SK-N-SH (cell line): ENCODE results near the gene BEND3. TPM values are rescaled to one million over a fixed set of nuclear protein-coding genes. Genes with fewer than 3 reads are reported as not detected.

Experiments
- CTCF ChIA-PET: fragments of 300-600, 350-600 bp; formaldehyde crosslinking; extraction: SDS; loops from one replicate; lab custom pipeline; 2021; lab: Yijun Ruan, JAX
- POLR2A ChIA-PET: fragments of 350-600 bp; sonication (Branson Sonifier 250); formaldehyde crosslinking; extraction: SDS; loops from one replicate; lab custom pipeline; 2020; ENCODE audit warnings: antibody characterized with exemption, inconsistent platforms; lab: Yijun Ruan, JAX
- DNase-seq: peaks from one replicate; pipeline ENCODE4 v3.0.0; 2012
- H2AFZ ChIP-seq: fragments of 200-600 bp; sonication (generic); 2 replicates; pipeline ENCODE4 v1.8.1; 2016; ENCODE audit warnings: antibody characterized with exemption, mild to moderate bottlenecking, low read depth
- H3F3A ChIP-seq: fragments of 200-600 bp; sonication (generic); replicated peaks from 2 replicates; pipeline ENCODE3; 2016; ENCODE audit warnings: antibody characterized with exemption, mild to moderate bottlenecking; ENCODE audit not compliant: insufficient read depth
- H3K27ac ChIP-seq, 2 experiments: fragments of 200-500 bp in 1 of 2; fragments of 200-600 bp in 1 of 2; sonication (Bioruptor generic) in 1 of 2; sonication (generic), shearing (Covaris generic) in 1 of 2; 2 replicates each; pipeline versions ENCODE4 v1.5.1 to v1.6.1; 2014 to 2016; ENCODE audit warnings: low read depth in 2 of 2, inconsistent platforms in 1 of 2, low read length in 1 of 2, mild to moderate bottlenecking in 1 of 2, mixed read lengths in 1 of 2
- H3K27me3 ChIP-seq: fragments of 200-600 bp; sonication (generic), shearing (Covaris generic); 2 replicates; pipeline ENCODE4 v1.6.1; 2016; ENCODE audit warnings: mixed run types; ENCODE audit not compliant: insufficient read depth
- H3K36me3 ChIP-seq, 2 experiments: fragments of 200-500 bp in 1 of 2; fragments of 200-600 bp in 1 of 2; sonication (Bioruptor generic) in 1 of 2; sonication (generic) in 1 of 2; replicated peaks in 1 of 2; 2 replicates each; pipeline versions ENCODE3 to v1.5.1; 2014 to 2016; ENCODE audit warnings: low read length in 1 of 2, mild to moderate bottlenecking in 1 of 2; ENCODE audit not compliant: insufficient read depth in 2 of 2, control insufficient read depth in 1 of 2
- H3K4me1 ChIP-seq, 2 experiments: fragments of 200-500 bp in 1 of 2; fragments of 200-600 bp in 1 of 2; sonication (Bioruptor generic) in 1 of 2; sonication (generic), shearing (Covaris generic) in 1 of 2; 2 replicates each; pipeline versions ENCODE4 v1.5.1 to v1.6.1; 2014 to 2016; ENCODE audit warnings: low read depth in 1 of 2, low read length in 1 of 2, mixed run types in 1 of 2; ENCODE audit not compliant: insufficient read depth in 2 of 2, control insufficient read depth in 1 of 2
- H3K4me2 ChIP-seq: fragments of 200-600 bp; sonication (generic), shearing (Covaris generic); 2 replicates; pipeline ENCODE4 v1.6.1; 2017; ENCODE audit warnings: mixed run types
- H3K4me3 ChIP-seq, 2 experiments: fragments of 200-500 bp in 1 of 2; fragments of 200-600 bp in 1 of 2; sonication (Bioruptor generic) in 1 of 2; sonication (generic), shearing (Covaris generic) in 1 of 2; 2 replicates each; pipeline versions ENCODE4 v1.5.1 to v1.8.1; 2014 to 2016; ENCODE audit warnings: low read depth in 2 of 2, inconsistent platforms in 1 of 2, low read length in 1 of 2, mild to moderate bottlenecking in 1 of 2, mixed read lengths in 1 of 2, moderate library complexity in 1 of 2
- H3K79me2 ChIP-seq: fragments of 200-600 bp; sonication (generic); 2 replicates; pipeline ENCODE4 v1.8.1; 2017; ENCODE audit warnings: mild to moderate bottlenecking; ENCODE audit not compliant: insufficient read depth
- H3K9ac ChIP-seq: fragments of 200-600 bp; sonication (generic); 2 replicates; pipeline ENCODE4 v1.6.1; 2017; ENCODE audit warnings: mixed run types
- H3K9me2 ChIP-seq: fragments of 200-600 bp; sonication (generic); 2 replicates; pipeline ENCODE4 v1.6.1; 2017; ENCODE audit warnings: mixed run types
- H3K9me3 ChIP-seq: fragments of 200-600 bp; sonication (generic); 2 replicates; pipeline ENCODE4 v1.6.1; 2017; ENCODE audit warnings: mixed run types, mild to moderate bottlenecking, moderate library complexity
- H4K20me1 ChIP-seq: fragments of 200-600 bp; sonication (generic); 2 replicates; pipeline ENCODE4 v1.6.1; 2017; ENCODE audit warnings: mild to moderate bottlenecking, mixed run types; ENCODE audit not compliant: insufficient read depth
- CHD2 ChIP-seq: fragments of 150-350 bp; IDR thresholded peaks from 2 replicates; pipeline ENCODE4 v1.6.1; 2018; ENCODE audit warnings: low read length; ENCODE audit not compliant: partially characterized antibody
- FOSL2 ChIP-seq: IDR thresholded peaks from 2 replicates; pipeline ENCODE4 v1.4.0; 2012; ENCODE audit warnings: low read depth, mild to moderate bottlenecking, moderate library complexity, borderline replicate concordance
- FOXM1 ChIP-seq: IDR thresholded peaks from 2 replicates; pipeline ENCODE4 v1.4.0; 2012; ENCODE audit warnings: low read depth, mild to moderate bottlenecking
- GATA2 ChIP-seq: sonication (generic); formaldehyde crosslinking; IDR thresholded peaks from 2 replicates; pipeline ENCODE4 v1.5.0; 2020; ENCODE audit warnings: mild to moderate bottlenecking, missing genetic modification reagents
- MAX ChIP-seq: IDR thresholded peaks from 2 replicates; pipeline ENCODE4 v1.4.0; 2012; ENCODE audit warnings: low read depth
- MXI1 ChIP-seq: IDR thresholded peaks from 2 replicates; pipeline ENCODE4 v1.6.1; 2012; ENCODE audit warnings: mild to moderate bottlenecking, low read depth, low read length, improper control_type of control experiment
- NFIC ChIP-seq: IDR thresholded peaks from 2 replicates; pipeline ENCODE4 v1.4.0; 2012; ENCODE audit warnings: borderline replicate concordance
- NRF1 ChIP-seq: IDR thresholded peaks from 2 replicates; pipeline ENCODE4 v1.6.1; 2012; ENCODE audit warnings: low read depth, mild to moderate bottlenecking, low read length
- POLR2AphosphoS5 ChIP-seq: IDR thresholded peaks from 2 replicates; pipeline ENCODE4 v1.6.1; 2012; ENCODE audit warnings: low read depth, low read length
- RCOR1 ChIP-seq: fragments of 150-350 bp; IDR thresholded peaks from 2 replicates; pipeline ENCODE4 v1.6.1; 2017; ENCODE audit warnings: antibody characterized with exemption, low read length
- RXRA ChIP-seq: IDR thresholded peaks from 2 replicates; pipeline ENCODE4 v1.4.0; 2012; ENCODE audit warnings: low read depth, mild to moderate bottlenecking, borderline replicate concordance
- SIN3A ChIP-seq: IDR thresholded peaks from 2 replicates; pipeline ENCODE4 v1.6.1; 2012; ENCODE audit warnings: low read depth, mild to moderate bottlenecking, low read length, moderate library complexity, borderline replicate concordance
- SMC3 ChIP-seq: IDR thresholded peaks from 2 replicates; pipeline ENCODE4 v1.6.1; 2012; ENCODE audit warnings: low read depth, low read length, improper control_type of control experiment
- TAF1 ChIP-seq: IDR thresholded peaks from 2 replicates; pipeline ENCODE4 v1.6.1; 2012; ENCODE audit warnings: low read depth, mild to moderate bottlenecking, low read length, moderate library complexity, borderline replicate concordance
- TEAD4 ChIP-seq: IDR thresholded peaks from 2 replicates; pipeline ENCODE4 v1.4.0; 2012; ENCODE audit warnings: mild to moderate bottlenecking, borderline replicate concordance; ENCODE audit not compliant: insufficient read depth
- YY1 ChIP-seq: IDR thresholded peaks from 2 replicates; pipeline ENCODE4 v1.4.0; 2012; ENCODE audit warnings: low read depth, mild to moderate bottlenecking
- WGBS: methylation state at CpG from one replicate; pipeline ENCODE4 v1.1.6; 2017; ENCODE audit warnings: low lambda C conversion rate; 5-methylcytosine and 5-hydroxymethylcytosine counted together
- polyA plus RNA-seq, 3 experiments: library from polyadenylated mRNA; depleted of rRNA; stranded (reverse); fragments of >200 nt; gene quantifications; 2 replicates each; pipeline ENCODE4 v1.2.3, GENCODE V29; 2012
- TF ChIP-seq, protein P1 (sequence below): fragments of 200-600 bp; sonication (generic); IDR thresholded peaks from 2 replicates; pipeline ENCODE4 v1.6.1; 2017; ENCODE audit warnings: antibody characterized with exemption, mild to moderate bottlenecking, moderate library complexity
- TF ChIP-seq, protein P2 (sequence below): fragments of 150-350 bp; IDR thresholded peaks from 2 replicates; pipeline ENCODE4 v1.6.1; 2017; ENCODE audit warnings: antibody characterized with exemption, low read length, low read depth, borderline replicate concordance
- TF ChIP-seq, protein P3 (sequence below): IDR thresholded peaks from 2 replicates; pipeline ENCODE4 v1.4.0; 2012; ENCODE audit warnings: low read depth, borderline replicate concordance

The BEND3 gene
- polyA plus RNA-seq, 1 of the 3 experiments (the other 2 are of a cell fraction), result 1.0 TPM

DNA sequence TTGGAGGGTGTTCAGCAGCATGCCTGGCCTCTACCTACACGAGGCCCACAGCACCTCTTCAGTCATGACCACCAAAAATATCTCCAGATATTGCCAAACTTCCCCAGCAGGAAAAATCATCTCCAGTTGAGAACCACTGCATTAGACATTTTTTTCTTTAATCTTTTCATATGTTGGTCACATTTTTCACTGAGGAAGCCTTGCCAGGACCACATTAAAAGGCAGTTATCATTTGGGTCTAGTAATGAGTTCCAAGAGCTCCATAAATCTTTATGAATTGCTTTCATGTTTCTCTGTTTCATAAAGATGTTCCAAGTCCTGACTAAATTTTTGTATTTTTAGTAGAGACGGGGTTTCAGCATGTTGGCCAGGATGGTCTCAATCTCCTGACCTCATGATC lies 58.5 kb downstream of the BEND3 start:
- WGBS, result 92% methylated on average over 2 of the region's 2 CpGs
- no peak for DNase-seq
- no peaks in the 10 kb centered on the region for H3K36me3 ChIP-seq

More for the DNA sequence above, 58.5 kb downstream of the BEND3 start:
- POLR2A ChIA-PET, result no interaction called here
- H3F3A ChIP-seq, result no peaks in the 10 kb centered on the region
- TF ChIP-seq FOSL2, result no peak
- TF ChIP-seq GATA2 (CRISPR knock-in tag), result no peak
- TF ChIP-seq TAF1, result no peak
- TF ChIP-seq, protein P1, sequence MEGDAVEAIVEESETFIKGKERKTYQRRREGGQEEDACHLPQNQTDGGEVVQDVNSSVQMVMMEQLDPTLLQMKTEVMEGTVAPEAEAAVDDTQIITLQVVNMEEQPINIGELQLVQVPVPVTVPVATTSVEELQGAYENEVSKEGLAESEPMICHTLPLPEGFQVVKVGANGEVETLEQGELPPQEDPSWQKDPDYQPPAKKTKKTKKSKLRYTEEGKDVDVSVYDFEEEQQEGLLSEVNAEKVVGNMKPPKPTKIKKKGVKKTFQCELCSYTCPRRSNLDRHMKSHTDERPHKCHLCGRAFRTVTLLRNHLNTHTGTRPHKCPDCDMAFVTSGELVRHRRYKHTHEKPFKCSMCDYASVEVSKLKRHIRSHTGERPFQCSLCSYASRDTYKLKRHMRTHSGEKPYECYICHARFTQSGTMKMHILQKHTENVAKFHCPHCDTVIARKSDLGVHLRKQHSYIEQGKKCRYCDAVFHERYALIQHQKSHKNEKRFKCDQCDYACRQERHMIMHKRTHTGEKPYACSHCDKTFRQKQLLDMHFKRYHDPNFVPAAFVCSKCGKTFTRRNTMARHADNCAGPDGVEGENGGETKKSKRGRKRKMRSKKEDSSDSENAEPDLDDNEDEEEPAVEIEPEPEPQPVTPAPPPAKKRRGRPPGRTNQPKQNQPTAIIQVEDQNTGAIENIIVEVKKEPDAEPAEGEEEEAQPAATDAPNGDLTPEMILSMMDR, result no peak
- TF ChIP-seq TEAD4, result no peak
- TF ChIP-seq RCOR1, result no peak
- no peak for TF ChIP-seq FOXM1
- TF ChIP-seq, protein P2, sequence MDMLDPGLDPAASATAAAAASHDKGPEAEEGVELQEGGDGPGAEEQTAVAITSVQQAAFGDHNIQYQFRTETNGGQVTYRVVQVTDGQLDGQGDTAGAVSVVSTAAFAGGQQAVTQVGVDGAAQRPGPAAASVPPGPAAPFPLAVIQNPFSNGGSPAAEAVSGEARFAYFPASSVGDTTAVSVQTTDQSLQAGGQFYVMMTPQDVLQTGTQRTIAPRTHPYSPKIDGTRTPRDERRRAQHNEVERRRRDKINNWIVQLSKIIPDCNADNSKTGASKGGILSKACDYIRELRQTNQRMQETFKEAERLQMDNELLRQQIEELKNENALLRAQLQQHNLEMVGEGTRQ, result no peak
- no peak for TF ChIP-seq MXI1
- no peak for TF ChIP-seq YY1
- TF ChIP-seq NRF1, result no peak
- no peak for TF ChIP-seq POLR2AphosphoS5
- no peak for TF ChIP-seq SIN3A
- no peak for TF ChIP-seq NFIC
- no peak for TF ChIP-seq MAX
- TF ChIP-seq, protein P3, sequence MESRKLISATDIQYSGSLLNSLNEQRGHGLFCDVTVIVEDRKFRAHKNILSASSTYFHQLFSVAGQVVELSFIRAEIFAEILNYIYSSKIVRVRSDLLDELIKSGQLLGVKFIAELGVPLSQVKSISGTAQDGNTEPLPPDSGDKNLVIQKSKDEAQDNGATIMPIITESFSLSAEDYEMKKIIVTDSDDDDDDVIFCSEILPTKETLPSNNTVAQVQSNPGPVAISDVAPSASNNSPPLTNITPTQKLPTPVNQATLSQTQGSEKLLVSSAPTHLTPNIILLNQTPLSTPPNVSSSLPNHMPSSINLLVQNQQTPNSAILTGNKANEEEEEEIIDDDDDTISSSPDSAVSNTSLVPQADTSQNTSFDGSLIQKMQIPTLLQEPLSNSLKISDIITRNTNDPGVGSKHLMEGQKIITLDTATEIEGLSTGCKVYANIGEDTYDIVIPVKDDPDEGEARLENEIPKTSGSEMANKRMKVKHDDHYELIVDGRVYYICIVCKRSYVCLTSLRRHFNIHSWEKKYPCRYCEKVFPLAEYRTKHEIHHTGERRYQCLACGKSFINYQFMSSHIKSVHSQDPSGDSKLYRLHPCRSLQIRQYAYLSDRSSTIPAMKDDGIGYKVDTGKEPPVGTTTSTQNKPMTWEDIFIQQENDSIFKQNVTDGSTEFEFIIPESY, result no peak
- TF ChIP-seq CHD2, result no peak
- no peak for TF ChIP-seq RXRA
- TF ChIP-seq SMC3, result no peak
- no peaks in the 10 kb centered on the region for H3K4me1 ChIP-seq
- H2AFZ ChIP-seq, result no peak overlapping the region
- H3K27ac ChIP-seq, result no peak overlapping the region
- H3K27me3 ChIP-seq, result no peaks in the 10 kb centered on the region
- H3K4me2 ChIP-seq, result no peak overlapping the region
- H3K9me3 ChIP-seq, result no peaks in the 10 kb centered on the region
- H4K20me1 ChIP-seq, result no peaks in the 10 kb centered on the region
- no peaks in the 10 kb centered on the region for H3K79me2 ChIP-seq
- no peaks in the 10 kb centered on the region for H3K9me2 ChIP-seq
- no peak overlapping the region for H3K4me3 ChIP-seq
- CTCF ChIA-PET, result no interaction called here
- H3K9ac ChIP-seq, result no peak overlapping the region
